ENCODE data around the gene NKD1. TPM values are rescaled to one million over a fixed set of nuclear protein-coding genes. Genes with fewer than 3 reads are reported as not detected.

NKD1 gene
- polyA plus RNA-seq, 1 experiment, result 0.11 TPM

DNA sequence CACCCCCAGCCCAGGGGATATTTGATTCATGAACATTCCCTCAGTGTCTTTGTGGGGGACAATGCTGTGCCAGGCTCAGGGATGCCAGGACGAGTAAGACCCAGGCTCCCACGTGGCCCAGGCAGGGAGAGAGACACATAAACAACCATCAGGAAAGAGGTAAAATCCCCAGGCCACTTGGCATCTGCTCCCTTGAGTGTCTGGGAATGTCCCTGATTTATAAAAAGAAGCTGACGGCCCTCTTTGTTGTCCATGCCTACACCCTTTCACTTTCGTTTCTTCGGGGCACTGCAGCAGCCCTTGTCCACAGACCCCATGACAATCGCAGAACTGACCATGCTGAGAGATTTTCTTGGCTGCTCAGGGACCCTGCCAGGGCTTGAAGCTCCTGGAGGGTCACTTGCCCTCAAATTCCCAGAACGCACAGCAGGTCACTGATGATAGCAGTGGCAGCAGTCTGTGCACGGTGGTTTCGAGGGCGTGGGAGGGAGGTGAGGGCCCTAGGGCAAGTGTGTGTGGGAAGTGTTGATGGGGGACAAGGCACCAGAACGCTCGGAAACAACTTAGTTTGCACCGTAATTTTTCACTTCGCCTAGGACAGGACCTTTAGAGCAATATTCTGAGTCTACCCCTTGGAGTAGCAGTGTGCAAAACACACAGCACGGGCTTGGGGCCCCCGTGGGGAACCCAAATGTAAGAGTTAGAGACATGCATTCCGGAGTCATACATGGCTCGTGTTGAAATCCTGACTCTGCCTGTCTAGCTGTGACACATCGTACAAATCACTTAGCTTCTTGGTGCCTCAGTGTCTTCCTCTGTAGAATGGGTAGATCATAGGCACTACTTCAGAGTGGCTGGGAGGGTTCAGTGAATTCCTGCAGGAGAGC, 149.9 kb downstream of the NKD1 start:
- POLR2A ChIA-PET, result no interaction called here
- TF ChIP-seq, protein P1, sequence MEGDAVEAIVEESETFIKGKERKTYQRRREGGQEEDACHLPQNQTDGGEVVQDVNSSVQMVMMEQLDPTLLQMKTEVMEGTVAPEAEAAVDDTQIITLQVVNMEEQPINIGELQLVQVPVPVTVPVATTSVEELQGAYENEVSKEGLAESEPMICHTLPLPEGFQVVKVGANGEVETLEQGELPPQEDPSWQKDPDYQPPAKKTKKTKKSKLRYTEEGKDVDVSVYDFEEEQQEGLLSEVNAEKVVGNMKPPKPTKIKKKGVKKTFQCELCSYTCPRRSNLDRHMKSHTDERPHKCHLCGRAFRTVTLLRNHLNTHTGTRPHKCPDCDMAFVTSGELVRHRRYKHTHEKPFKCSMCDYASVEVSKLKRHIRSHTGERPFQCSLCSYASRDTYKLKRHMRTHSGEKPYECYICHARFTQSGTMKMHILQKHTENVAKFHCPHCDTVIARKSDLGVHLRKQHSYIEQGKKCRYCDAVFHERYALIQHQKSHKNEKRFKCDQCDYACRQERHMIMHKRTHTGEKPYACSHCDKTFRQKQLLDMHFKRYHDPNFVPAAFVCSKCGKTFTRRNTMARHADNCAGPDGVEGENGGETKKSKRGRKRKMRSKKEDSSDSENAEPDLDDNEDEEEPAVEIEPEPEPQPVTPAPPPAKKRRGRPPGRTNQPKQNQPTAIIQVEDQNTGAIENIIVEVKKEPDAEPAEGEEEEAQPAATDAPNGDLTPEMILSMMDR (IDR thresholded peaks at IDR 0.05; ENCODE audit: insufficient read depth, low read depth, low read length), result no peak
- H3K27me3 ChIP-seq (ENCODE audit: control insufficient read depth, insufficient read depth, low read length), result peaks cover 3% of the 10 kb centered on the region

More for the DNA sequence above, 149.9 kb downstream of the NKD1 start:
- H3K4me3 ChIP-seq (ENCODE audit: low read depth, low read length), result peak overlapping the region; percentile 22; the same call in 1 of the 2 replicates
- no peaks in the 10 kb centered on the region for H3K36me3 ChIP-seq (ENCODE audit: control insufficient read depth, insufficient read depth, low read length)
- DNase-seq (ENCODE audit: low read depth), result no peak
- CTCF ChIA-PET, result interaction anchor here (1.0 kb wide), 1 partner anchor 33 kb away, joined by 4 read pairs; no protein-coding TSS in a partner anchor

Other genes with a start within 250 kb of the NKD1 start
- 30.3 and 51.7 TPM in 2 replicates for gene BRD7, start 179.4 kb upstream of the NKD1 start, polyA plus RNA-seq (2011; rRNA removed)
- not detected in 2 replicates for gene SNX20, start 132.9 kb downstream of the NKD1 start, polyA plus RNA-seq (2011; rRNA removed)
- not detected in 2 replicates for gene NOD2, start 145.2 kb downstream of the NKD1 start, polyA plus RNA-seq (2011; rRNA removed)
- 12.3 and 22.1 TPM in 2 replicates for gene CYLD, start 193.7 kb downstream of the NKD1 start, polyA plus RNA-seq (2011; rRNA removed)

Measured in BJ (cell line).